ENCODE results near the gene TENM4. TPM values are rescaled to one million over a fixed set of nuclear protein-coding genes. Genes with fewer than 3 reads are reported as not detected.

Gene TENM4
- total and polyA plus RNA-seq, 2 of the 8 experiments (the other 6 are each of a cell fraction or from before 2014, with no cell fraction given) = 3.5 to 7.2 TPM

DNA sequence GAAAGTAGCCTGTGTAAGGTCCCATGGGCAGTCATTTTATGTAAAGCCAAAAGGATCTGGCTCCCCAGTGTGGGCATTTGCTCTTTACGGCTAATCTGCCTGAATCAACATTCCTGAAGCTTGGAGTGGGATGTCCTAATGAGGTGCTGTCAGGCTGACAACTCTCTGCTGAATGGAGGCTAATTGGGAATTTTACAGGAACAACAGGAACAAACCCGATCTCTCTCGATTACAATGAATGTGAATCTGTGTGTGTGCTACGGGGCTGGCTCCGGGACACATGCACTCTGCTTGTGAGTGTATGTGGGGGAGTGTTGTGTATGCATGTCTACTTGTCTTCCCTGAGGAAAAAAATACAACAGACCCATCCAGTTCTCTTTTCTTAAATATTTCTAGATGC, 415.2 kb downstream of the TENM4 start:
- CTCF ChIA-PET (ENCODE audit: partially characterized antibody) = interaction anchor here (1.4 kb wide), 1 partner anchor 64 kb away, joined by 3 read pairs; no protein-coding TSS in a partner anchor

More for the DNA sequence above, 415.2 kb downstream of the TENM4 start:
- 70% methylated on average over 5 of the region's 5 CpGs; no CpG with 5 or more reads in 1 of the 2 experiments for WGBS, 2 experiments (ENCODE audit: extremely low coverage in 1 of 2, insufficient coverage in 1 of 2, insufficient read length in 1 of 2, insufficient replicate concordance in 2 of 2, low coverage in 1 of 2, low lambda C conversion rate in 2 of 2, missing lambda C conversion rate in 1 of 2)
- Histone ChIP-seq H2BK12ac (ENCODE audit: low read depth, low read length) (no peak overlapping the region; the same call in 1 of the 2 replicates), H2BK20ac (ENCODE audit: low read length) (no peak overlapping the region), H4K5ac (ENCODE audit: insufficient read length, low read depth, low read length) (no peak overlapping the region), H3K18ac (ENCODE audit: extremely low read depth, low read length) (no peak overlapping the region), H3K9ac (replicated peaks in 1 of 4; ENCODE audit: extremely low read depth in 1 of 4, low read depth in 3 of 4, low read length in 3 of 4) (no peak overlapping the region), H2AFZ (ENCODE audit: low read length) (no peak overlapping the region), H3K4me1 (replicated peaks in 1 of 4; ENCODE audit: control insufficient read depth in 3 of 4, insufficient read depth in 4 of 4, low read length in 3 of 4) (peaks cover 0 to 6% (median 2%) of the 10 kb centered on the region in 4 experiments; a peak in 2 of 7 replicates), H2BK120ac (replicated peaks; ENCODE audit: low read depth, low read length) (no peak overlapping the region), H3K36me3 (ENCODE audit: control insufficient read depth in 2 of 4, insufficient read depth in 4 of 4, low read length in 3 of 4) (no peaks in the 10 kb centered on the region), H3K9me3 (ENCODE audit: insufficient read depth in 2 of 2, low read depth in 1 of 2, low read length in 1 of 2) (no peaks in the 10 kb centered on the region), H2BK5ac (ENCODE audit: low read depth, low read length) (no peak overlapping the region), H3K4ac (replicated peaks; ENCODE audit: insufficient read length, low read depth, low read length) (no peak overlapping the region), H3K79me2 (ENCODE audit: control insufficient read depth in 1 of 2, insufficient read depth in 2 of 2, low read length in 2 of 2) (no peaks in the 10 kb centered on the region), H3K56ac (replicated peaks; ENCODE audit: insufficient read length, low read depth, low read length) (no peak overlapping the region), H3K23me2 (ENCODE audit: low read depth, low read length) (no peaks in the 10 kb centered on the region), H4K91ac (replicated peaks; ENCODE audit: insufficient read length, low read length) (no peak overlapping the region), H3K27me3 (replicated peaks in 1 of 4; ENCODE audit: control insufficient read depth in 3 of 4, extremely low read depth in 1 of 4, insufficient read depth in 3 of 4, low read length in 3 of 4) (no peaks in the 10 kb centered on the region), H4K20me1 (replicated peaks in 1 of 2; ENCODE audit: control insufficient read depth in 1 of 2, insufficient read depth in 2 of 2, low read length in 2 of 2) (no peaks in the 10 kb centered on the region), H2AK5ac (ENCODE audit: low read depth, low read length) (no peak overlapping the region), H2BK15ac (ENCODE audit: low read length) (no peak overlapping the region), H3K27ac (ENCODE audit: low read depth, low read length) (no peak overlapping the region), H3K4me2 (ENCODE audit: insufficient read depth in 1 of 2, low read depth in 2 of 2, low read length in 2 of 2) (no peak overlapping the region), H4K8ac (ENCODE audit: extremely low read depth, insufficient read depth, low read length) (no peak overlapping the region), H3K4me3 (ENCODE audit: extremely low read depth in 1 of 4, insufficient read depth in 2 of 4, low read depth in 3 of 4, low read length in 4 of 4) (no peak overlapping the region), H3K14ac (ENCODE audit: insufficient read length) (no peak overlapping the region), H3K23ac (ENCODE audit: insufficient read length) (no peak overlapping the region), H3K79me1 (ENCODE audit: low read depth, low read length) (no peaks in the 10 kb centered on the region)
- peak in 1 of 2 experiments; percentile 3 for DNase-seq (ENCODE audit: low read depth in 1 of 2, low spot score in 2 of 2)
- TF ChIP-seq NANOG (IDR thresholded peaks at IDR 0.05; ENCODE audit: insufficient read depth, low read depth, low read length, poor library complexity, severe bottlenecking) (peak; percentile 11), TEAD4 (IDR thresholded peaks at IDR 0.05; ENCODE audit: low read depth, low read length) (0 out of 2 replicates have a peak, but pooled peaks have one; percentile 24), CTBP2 (IDR thresholded peaks at IDR 0.05; ENCODE audit: borderline replicate concordance, insufficient read depth, insufficient read length, low read length) (no peak), RAD21 (IDR thresholded peaks at IDR 0.05 in 1 of 2, conservative IDR thresholded peaks at IDR 0.05 in 1 of 2; ENCODE audit: low read depth in 2 of 2, low read length in 2 of 2) (peak in 1 of 2 experiments; percentile 19; a peak in 2 of 4 replicates)
- FAIRE-seq = no peak
- POLR2A ChIA-PET (ENCODE audit: partially characterized antibody) = interaction anchor here (0.9 kb wide), 1 partner anchor 9 kb away, joined by 3 read pairs; no protein-coding TSS in a partner anchor
